GM12873 (cell line): ENCODE measurements around the gene POFUT2.

Experiments
- TF ChIP-seq, protein P1 (sequence below): IDR thresholded peaks from 2 replicates; pipeline ENCODE4 v1.5.1; 2012; ENCODE audit warnings: low read depth, mild to moderate bottlenecking, moderate library complexity, low read length, control low read depth; ENCODE audit not compliant: insufficient read depth; ENCODE audit errors: missing control alignments

POFUT2 gene, protein sequence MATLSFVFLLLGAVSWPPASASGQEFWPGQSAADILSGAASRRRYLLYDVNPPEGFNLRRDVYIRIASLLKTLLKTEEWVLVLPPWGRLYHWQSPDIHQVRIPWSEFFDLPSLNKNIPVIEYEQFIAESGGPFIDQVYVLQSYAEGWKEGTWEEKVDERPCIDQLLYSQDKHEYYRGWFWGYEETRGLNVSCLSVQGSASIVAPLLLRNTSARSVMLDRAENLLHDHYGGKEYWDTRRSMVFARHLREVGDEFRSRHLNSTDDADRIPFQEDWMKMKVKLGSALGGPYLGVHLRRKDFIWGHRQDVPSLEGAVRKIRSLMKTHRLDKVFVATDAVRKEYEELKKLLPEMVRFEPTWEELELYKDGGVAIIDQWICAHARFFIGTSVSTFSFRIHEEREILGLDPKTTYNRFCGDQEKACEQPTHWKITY

DNA sequence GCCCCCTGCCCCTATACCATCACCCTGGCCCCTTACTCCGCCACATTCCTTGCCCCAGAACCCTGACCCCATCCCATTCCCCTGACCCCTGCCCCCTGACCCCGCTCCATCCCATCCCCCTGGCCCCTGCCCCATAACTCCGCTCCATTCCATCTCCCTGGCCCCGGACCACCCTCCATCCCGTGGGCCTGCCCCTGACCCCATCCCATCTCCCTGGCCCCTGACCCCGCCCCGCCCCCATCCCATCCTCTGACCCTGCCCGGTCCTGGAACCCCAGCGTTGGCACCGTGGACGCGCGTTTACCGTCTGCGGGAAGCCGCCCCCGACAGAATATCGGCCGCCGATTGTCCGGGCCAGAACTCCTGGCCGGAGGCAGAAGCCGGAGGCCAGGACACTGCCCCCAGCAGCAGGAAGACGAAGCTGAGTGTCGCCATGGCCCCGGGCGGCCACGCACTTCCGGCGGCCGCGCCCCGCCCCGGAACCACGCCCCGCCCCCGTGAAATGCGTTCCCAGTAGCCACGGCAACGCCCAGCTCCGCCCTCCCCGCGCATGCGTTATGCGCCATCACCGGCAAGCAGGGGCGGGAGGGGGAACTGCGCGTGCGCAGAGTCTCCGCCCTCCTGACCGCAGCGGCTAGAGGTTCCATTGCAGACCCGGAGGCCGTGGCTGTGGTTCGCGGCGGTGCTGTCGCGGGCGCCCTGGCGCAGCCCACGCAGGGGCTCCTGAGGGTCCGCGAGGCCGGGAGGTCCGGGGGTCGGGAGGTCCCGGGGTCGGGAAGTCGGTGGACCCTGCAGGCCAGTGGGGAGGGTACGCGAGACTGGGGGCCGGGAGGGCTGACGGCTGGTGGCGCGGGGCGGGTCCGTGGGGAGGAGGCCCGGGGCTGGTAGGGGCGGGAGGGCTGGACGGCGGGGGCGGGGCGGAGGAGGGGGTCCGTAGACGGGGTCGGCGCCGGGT lies at the start of gene POFUT2:
TSS of gene POFUT2 (minus strand) at position 458 of the 954 bp plus-strand sequence. CDS start at position 434, 24 bp downstream.
- TF ChIP-seq, protein P1, sequence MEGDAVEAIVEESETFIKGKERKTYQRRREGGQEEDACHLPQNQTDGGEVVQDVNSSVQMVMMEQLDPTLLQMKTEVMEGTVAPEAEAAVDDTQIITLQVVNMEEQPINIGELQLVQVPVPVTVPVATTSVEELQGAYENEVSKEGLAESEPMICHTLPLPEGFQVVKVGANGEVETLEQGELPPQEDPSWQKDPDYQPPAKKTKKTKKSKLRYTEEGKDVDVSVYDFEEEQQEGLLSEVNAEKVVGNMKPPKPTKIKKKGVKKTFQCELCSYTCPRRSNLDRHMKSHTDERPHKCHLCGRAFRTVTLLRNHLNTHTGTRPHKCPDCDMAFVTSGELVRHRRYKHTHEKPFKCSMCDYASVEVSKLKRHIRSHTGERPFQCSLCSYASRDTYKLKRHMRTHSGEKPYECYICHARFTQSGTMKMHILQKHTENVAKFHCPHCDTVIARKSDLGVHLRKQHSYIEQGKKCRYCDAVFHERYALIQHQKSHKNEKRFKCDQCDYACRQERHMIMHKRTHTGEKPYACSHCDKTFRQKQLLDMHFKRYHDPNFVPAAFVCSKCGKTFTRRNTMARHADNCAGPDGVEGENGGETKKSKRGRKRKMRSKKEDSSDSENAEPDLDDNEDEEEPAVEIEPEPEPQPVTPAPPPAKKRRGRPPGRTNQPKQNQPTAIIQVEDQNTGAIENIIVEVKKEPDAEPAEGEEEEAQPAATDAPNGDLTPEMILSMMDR, result no peak

DNA sequence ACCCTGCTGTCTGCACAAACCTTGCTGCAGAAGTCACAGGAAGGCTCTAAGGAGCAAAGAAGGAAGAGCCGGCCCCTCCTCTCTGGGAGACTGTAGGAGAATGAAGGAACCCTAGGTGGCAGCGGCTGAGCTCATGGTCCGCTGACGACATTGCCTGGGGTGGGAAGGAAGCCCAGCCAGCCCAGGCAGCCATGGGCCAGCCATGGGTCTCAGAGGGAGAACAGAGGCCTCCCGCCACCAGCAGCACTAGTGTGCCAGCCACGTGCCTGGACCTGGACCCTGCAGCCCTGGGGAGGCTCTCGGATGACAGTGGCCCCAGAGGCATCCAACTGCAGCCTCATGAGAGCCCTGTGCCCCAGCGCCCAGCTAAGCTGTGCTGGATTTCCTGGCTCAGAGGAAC lies 49.2 kb upstream of the POFUT2 start:
- TF ChIP-seq, protein P1, result no peak

DNA sequence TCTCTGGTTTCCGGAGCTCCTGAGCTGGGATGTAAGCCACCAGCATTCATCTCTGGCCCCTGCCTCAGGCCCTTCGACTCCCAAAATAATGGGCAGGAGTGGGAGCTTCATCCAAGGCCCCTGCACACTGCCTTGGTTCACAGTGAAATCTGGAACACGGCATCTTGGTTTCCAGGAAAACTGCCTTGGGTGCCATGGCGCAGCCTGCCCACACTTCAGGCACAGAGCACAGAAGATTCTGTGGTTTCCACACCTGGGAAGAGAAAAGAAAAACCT lies 48.8 kb upstream of the POFUT2 start:
- TF ChIP-seq, protein P1, result no peak

DNA sequence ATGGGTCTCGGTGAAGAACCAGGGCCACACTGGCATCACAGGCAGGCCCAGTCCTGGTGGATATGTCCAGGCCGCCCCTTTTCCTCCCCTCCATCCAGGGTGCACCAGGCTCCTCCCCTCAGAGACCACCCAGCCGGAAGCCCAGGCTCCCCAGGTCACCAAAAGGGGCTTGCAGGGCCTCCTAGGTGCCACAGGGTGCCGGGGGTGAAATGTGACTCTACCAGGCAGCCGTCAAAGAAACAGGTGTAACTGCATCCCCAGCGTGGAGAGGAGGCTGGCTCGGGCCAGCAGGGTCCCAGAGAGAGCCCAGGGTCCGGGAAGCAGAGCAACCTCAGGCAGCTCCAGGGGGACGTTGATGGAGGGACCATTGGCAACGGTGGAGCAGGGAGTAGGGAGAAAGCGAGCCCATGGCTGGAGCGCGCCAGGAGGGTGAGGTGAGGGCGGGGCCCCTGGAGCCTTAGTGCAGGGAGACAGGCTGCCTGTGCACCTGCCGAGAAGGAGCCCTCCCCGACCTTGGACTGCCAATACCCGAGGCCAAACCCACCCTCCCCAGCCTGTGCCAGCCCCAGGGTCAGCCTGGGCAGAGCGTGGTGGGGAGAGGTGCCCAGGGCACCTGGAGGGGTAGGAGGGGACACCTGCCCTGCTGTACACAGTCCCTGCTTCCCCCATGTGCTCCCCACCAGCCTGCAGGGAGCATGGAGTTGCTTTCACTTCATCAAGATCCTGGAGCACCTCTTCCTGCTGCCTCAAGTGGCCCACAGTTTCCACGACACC lies 48.3 kb upstream of the POFUT2 start:
- TF ChIP-seq, protein P1, result no peak

DNA sequence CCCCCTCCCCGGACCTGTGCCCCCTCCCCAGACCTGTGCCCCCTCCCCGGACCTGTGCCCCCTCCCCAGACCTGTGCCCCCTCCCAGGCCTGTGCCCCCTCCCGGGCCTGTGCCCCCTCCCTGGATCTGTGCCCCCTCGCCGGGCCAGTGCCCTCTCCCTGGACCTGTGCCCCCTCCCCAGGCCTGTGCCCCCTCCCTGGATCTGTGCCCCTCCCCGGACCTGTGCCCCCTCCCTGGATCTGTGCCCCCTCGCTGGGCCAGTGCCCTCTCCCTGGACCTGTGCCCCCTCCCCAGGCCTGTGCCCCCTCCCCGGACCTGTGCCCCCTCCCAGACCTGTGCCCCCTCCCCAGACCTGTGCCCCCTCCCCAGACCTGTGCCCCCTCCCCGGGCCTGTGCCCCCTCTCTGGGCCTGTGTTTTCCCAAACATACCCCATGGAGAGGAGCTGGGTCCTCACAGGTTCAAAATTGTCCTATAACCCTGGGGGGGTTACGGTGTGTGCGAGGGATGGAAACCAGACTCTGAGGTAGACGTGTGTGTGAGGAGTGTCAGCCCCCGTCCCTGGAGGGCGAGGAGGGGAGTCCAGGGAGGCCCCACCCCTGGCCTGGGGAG lies 47.6 kb upstream of the POFUT2 start:
- TF ChIP-seq, protein P1, result no peak

DNA sequence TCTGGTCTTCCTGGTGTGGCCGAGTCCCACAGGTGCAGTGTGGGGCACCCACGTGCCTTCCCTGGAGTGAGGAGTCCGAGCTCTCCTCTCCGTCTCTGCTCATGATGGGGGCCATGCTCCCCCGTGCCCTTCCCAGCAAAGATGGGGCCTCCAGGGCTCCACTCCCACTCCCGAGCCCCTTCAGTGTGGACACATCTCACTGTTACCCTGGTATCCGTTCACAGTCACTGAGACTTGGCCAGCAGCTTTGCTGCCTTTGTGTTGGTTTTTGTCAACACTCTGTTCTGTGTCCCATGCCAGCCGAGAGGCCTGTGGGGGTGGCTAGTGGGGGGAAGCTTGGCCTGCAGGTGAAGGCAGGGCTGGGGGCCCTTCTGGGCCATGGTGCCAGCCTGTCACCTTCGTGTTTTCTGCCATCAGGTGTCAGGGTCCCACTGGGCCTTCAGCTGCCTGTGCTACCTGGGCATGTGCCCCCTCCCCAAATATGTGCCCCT lies 46.9 kb upstream of the POFUT2 start:
- TF ChIP-seq, protein P1, result no peak
